Measurements from ENCODE around the gene DDX5.
A peak's percentile ranks its signal among the peaks of the same experiment; 100 is the strongest.

DDX5 gene

GRCh38 chr17:64506201-64506575 is at the start of gene DDX5:
DDX5 (minus strand) TSS chr17:64506289; CDS start chr17:64506119, 170 bp downstream.
- no peaks in the 10 kb centered on the region for H3K27me3 ChIP-seq (ENCODE audit: insufficient read depth, low read depth, severe bottlenecking)
- no peaks in the 10 kb centered on the region for H3K9me3 ChIP-seq (ENCODE audit: severe bottlenecking)
- H3K36me3 ChIP-seq, result peaks cover 76% of the 10 kb centered on the region
- peak; percentile 99 for DNase-seq
- peak within 1 kb of the TSS; percentile 99 for H3K27ac ChIP-seq
- no peak for TF ChIP-seq CTCF (IDR thresholded peaks at IDR 0.05; ENCODE audit: low read depth, low read length)
- peak within 1 kb of the TSS; percentile 93 for H3K4me3 ChIP-seq (ENCODE audit: low read depth, low read length)

- TF ChIP-seq CTCF (IDR thresholded peaks at IDR 0.05; ENCODE audit: low read depth, low read length), result no peak
- no peaks in the 10 kb centered on the region for H3K27me3 ChIP-seq (ENCODE audit: insufficient read depth, low read depth, severe bottlenecking)
- H3K4me3 ChIP-seq (ENCODE audit: low read depth, low read length), result no peak overlapping the region
- no peak for DNase-seq
- no peaks in the 10 kb centered on the region for H3K9me3 ChIP-seq (ENCODE audit: severe bottlenecking)
- peaks cover 59% of the 10 kb centered on the region for H3K36me3 ChIP-seq
- no peak overlapping the region for H3K27ac ChIP-seq
Measured at GRCh38 chr17:64555281-64555680, 49.2 kb upstream of the DDX5 start.

- Histone ChIP-seq H3K27ac (no peak overlapping the region), H3K27me3 (ENCODE audit: insufficient read depth, low read depth, severe bottlenecking) (no peaks in the 10 kb centered on the region), H3K9me3 (ENCODE audit: severe bottlenecking) (no peaks in the 10 kb centered on the region), H3K36me3 (peaks cover 66% of the 10 kb centered on the region), H3K4me3 (ENCODE audit: low read depth, low read length) (no peak overlapping the region)
- TF ChIP-seq CTCF (IDR thresholded peaks at IDR 0.05; ENCODE audit: low read depth, low read length), result no peak
- DNase-seq, result no peak
Measured at GRCh38 chr17:64554028-64554637, 48.0 kb upstream of the DDX5 start.

- TF ChIP-seq CTCF (IDR thresholded peaks at IDR 0.05; ENCODE audit: low read depth, low read length), result no peak
- no peaks in the 10 kb centered on the region for H3K9me3 ChIP-seq (ENCODE audit: severe bottlenecking)
- no peak overlapping the region for H3K27ac ChIP-seq
- no peak for DNase-seq
- peaks cover 75% of the 10 kb centered on the region for H3K36me3 ChIP-seq
- H3K27me3 ChIP-seq (ENCODE audit: insufficient read depth, low read depth, severe bottlenecking), result no peaks in the 10 kb centered on the region
- H3K4me3 ChIP-seq (ENCODE audit: low read depth, low read length), result no peak overlapping the region
Measured at GRCh38 chr17:64551461-64551860, 45.4 kb upstream of the DDX5 start.

GRCh38 chr17:64547319-64547718 is 41.2 kb upstream of the DDX5 start:
- no peaks in the 10 kb centered on the region for H3K27me3 ChIP-seq (ENCODE audit: insufficient read depth, low read depth, severe bottlenecking)
- H3K36me3 ChIP-seq, result peaks cover 73% of the 10 kb centered on the region
- no peak overlapping the region for H3K27ac ChIP-seq
- no peak for TF ChIP-seq CTCF (IDR thresholded peaks at IDR 0.05; ENCODE audit: low read depth, low read length)
- H3K9me3 ChIP-seq (ENCODE audit: severe bottlenecking), result no peaks in the 10 kb centered on the region
- no peak for DNase-seq
- H3K4me3 ChIP-seq (ENCODE audit: low read depth, low read length), result no peak overlapping the region

- no peaks in the 10 kb centered on the region for H3K9me3 ChIP-seq (ENCODE audit: severe bottlenecking)
- no peak overlapping the region for H3K4me3 ChIP-seq (ENCODE audit: low read depth, low read length)
- peaks cover 77% of the 10 kb centered on the region for H3K36me3 ChIP-seq
- no peak for TF ChIP-seq CTCF (IDR thresholded peaks at IDR 0.05; ENCODE audit: low read depth, low read length)
- H3K27me3 ChIP-seq (ENCODE audit: insufficient read depth, low read depth, severe bottlenecking), result no peaks in the 10 kb centered on the region
- no peak for DNase-seq
- no peak overlapping the region for H3K27ac ChIP-seq
Measured at GRCh38 chr17:64546716-64547115, 40.6 kb upstream of the DDX5 start.
